KOPT-K1 (cell line): ENCODE data around the gene FLII.
A peak's percentile ranks its signal among the peaks of the same experiment; 100 is the strongest.
"Not testable (repeated sequence)": the region's sequence is repeated elsewhere in the genome, so short reads cannot be mapped to it uniquely, and the experiment has no call there.

Experiments
- H3K27ac ChIP-seq: fragments of 200-600 bp; sonication (generic); 2 replicates; pipeline ENCODE4 v1.5.1; 2016; ENCODE audit warnings: antibody characterized with exemption, mild to moderate bottlenecking, low read depth, low read length; ENCODE audit not compliant: poor library complexity, severe bottlenecking
- H3K36me3 ChIP-seq: fragments of 200-600 bp; sonication (generic); 2 replicates; pipeline ENCODE4 v1.5.1; 2017; ENCODE audit warnings: antibody characterized with exemption, mild to moderate bottlenecking, low read length, moderate library complexity; ENCODE audit not compliant: insufficient read depth
- H3K9me3 ChIP-seq: fragments of 200-600 bp; sonication (generic); 2 replicates; pipeline ENCODE4 v1.5.1; 2017; ENCODE audit warnings: antibody characterized with exemption, low read length, mild to moderate bottlenecking; ENCODE audit not compliant: insufficient read depth, poor library complexity, severe bottlenecking

Gene FLII

DNA sequence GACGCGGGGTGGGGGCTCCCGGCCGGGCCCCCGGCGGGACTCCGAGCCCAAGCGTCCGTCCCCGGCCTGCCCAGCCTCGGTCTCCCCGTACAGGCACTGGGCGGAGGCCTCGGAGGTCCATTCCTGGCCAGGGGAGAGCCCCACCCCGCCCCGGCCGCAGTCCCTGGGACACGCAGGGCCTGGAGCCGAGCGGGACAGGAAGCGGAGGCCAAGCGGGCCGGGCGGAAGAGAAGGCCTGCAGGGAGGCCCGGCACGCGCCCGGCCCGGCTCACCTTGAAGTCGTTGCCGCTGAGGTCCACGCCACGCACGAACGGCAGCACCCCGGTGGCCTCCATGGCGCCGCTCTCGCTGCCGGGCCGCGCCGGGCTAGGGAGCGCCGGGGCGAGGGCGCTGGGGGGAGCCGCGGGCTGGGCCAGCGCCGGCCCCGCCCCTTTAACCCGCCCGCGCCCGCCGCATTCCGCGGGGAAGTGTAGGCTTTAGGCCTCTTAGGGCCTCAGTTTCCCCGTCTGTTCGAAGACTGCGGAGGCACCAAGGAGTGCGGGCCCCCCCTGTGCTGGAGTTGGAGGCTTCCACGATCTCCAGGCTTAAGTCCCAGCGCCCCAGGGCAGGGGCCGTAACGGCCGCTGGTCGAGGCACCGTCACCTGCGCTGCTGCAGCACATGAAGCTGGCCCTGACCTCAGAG lies at the start of gene FLII:
TSS of gene FLII (minus strand) at position 383 of the 683 bp plus-strand sequence. CDS start at position 335, 48 bp downstream.
- peaks cover 36% of the 10 kb centered on the region for H3K36me3 ChIP-seq
- H3K27ac ChIP-seq: peak within 1 kb of the TSS; percentile 80
- H3K9me3 ChIP-seq: no peaks in the 10 kb centered on the region

DNA sequence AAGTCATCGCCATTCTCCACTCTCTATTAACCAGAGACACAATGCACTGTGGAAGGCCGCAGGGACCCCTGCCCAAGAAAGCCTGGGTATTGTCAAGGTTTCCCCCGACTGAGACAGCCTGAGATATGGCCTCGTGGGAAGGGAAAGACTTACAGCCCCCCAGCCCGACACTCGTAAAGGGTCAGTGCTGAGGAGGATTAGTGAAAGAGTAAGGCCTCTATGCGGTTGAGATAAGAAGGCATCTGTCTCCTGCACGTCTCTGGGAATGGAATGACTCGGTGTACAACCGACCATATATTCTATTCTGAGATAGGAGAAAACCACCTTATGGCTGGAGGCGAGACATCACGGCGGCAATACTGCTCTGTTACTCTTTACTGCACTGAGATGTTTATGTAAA lies 44.7 kb upstream of the FLII start:
- not testable (repeated sequence) for H3K27ac ChIP-seq, H3K9me3 ChIP-seq
- peaks cover 92% of the 10 kb centered on the region for H3K36me3 ChIP-seq

DNA sequence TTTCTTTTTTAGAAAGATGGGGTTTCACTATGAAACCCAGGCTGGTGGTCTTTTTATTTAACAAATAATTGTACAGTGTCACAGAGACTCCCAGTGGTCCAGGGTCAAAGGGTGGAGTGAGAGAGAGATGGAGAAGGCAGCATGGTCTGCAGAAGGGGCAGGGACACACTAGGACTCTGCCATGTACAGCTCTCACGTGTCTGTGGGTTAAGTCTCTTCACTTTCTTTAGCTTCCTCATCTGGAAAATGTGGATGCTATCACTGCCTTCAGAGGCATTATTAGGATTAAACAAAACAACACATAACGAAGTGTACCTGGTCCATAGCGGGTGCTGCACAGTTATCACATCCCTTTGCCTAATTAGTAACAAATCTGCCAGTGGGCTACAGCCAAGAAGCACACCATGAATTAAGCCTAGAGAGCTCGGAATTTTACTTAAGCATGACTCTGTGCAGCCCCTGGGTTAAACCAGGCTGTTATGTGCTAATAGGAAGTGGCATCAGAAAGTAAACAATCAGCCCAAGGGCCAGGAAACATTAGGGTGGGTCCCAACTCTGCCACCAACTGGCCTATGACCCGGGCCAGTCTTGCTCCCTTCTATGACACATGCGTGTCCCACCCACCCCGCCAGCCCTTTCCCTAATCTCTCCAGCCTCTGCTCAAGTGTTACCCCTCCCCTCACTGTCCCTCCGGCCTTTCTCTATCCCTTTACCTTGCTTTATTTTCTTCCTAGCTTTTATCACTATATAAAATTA lies 42.4 kb upstream of the FLII start:
- H3K9me3 ChIP-seq: no peaks in the 10 kb centered on the region
- H3K27ac ChIP-seq: no peak overlapping the region
- H3K36me3 ChIP-seq: peaks cover 84% of the 10 kb centered on the region

DNA sequence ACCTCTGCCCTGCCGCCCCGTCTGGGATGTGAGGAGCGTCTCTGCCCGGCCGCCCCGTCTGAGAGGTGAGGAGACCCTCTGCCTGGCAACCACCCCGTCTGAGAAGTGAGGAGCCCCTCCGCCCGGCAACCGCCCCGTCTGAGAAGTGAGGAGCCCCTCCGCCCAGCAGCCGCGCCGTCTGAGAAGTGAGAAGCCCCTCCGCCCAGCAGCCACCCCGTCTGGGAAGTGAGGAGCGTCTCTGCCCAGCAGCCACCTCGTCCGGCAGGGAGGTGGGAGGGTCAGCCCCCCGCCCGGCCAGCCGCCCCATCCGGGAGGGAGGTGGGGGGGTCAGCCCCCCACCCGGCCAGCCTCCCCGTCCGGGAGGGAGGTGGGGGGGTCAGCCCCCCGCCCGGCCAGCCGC lies 39.5 kb upstream of the FLII start:
- peaks cover 84% of the 10 kb centered on the region for H3K36me3 ChIP-seq
- not testable (repeated sequence) for H3K27ac ChIP-seq

DNA sequence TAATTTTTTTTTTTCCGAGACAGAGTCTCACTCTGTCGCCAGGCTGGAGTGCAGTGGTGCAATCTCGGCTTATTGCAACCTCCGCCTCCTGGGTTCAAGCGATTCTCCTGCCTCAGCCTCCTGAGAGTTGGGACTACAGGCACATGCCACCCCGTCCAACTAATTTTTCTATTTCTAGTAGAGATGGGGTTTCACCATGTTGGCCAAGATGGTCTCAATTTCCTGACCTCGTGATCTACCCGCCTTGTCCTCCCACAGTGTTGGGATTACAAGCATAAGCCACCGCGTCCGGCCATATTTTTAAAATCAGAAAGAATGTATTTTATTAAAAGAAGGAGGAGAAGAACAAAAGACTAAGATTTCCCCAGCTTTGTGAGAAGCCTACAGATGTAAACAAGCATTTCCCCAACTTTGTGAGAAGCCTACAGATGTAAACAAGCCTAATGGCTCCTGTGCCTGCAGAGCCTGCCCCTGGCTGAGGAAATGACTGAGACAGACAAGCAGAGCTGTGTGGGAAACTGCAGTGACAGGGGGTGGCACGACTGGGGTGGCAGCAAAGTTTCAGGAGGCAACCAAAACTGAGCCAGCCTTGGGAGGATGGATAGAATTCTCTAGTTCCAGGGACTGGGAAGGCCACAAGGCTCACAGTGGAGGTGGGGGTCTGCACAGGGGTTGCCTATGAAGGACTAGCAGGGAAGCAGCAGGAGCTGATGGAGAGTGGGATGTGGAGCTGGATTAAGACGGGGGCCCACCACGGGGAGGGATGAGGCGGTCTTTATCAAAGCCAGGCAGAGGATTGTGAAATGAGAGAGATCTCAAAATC lies 33.4 kb upstream of the FLII start:
- Histone ChIP-seq H3K9me3 (no peaks in the 10 kb centered on the region), H3K27ac (no peak overlapping the region), H3K36me3 (peaks cover 98% of the 10 kb centered on the region)

More for the DNA sequence above, 39.5 kb upstream of the FLII start:
- H3K9me3 ChIP-seq: not testable (repeated sequence)

DNA sequence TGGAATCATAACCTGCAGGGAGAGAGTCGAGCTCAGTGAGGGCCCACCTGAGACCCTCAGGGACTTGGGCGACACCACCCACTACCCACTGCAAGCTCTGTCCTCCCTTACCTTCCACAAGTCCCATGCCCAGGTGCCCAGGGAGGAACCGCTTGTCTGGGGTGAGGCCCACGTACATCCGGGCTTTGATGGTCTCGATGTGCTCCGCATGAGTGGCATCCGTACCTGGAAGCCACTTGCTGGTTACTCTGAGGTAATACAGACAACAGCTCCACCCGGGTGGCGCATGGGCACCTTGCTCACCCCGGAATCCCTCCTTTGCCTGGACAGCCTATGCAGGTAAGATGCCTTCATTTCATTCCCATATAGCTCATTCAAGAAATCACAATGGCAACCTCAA lies 26.8 kb upstream of the FLII start:
- Histone ChIP-seq H3K36me3 (peaks cover 98% of the 10 kb centered on the region), H3K9me3 (no peaks in the 10 kb centered on the region)

DNA sequence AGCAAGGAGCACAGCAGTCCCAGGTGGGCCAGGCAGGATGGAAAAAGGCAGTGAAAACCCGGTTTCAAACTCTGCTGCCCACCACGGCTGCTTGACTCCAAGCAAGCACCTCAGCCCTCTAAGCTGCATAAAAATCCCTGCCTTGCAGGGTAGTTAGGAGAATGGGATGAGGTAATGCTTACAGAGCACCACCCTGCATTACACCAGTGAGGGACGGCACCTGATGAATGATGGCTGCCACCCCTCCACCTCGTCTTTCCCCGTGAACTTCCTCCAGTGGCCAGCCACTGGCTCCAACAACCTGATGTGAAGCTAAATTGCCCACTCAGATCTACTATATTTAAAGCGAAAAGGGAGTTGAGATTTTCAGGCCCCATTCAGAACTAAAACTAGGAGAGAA lies 23.2 kb upstream of the FLII start:
- peaks cover 100% of the 10 kb centered on the region for H3K36me3 ChIP-seq
- H3K9me3 ChIP-seq: no peaks in the 10 kb centered on the region

More for the DNA sequence above, 26.8 kb upstream of the FLII start:
- H3K27ac ChIP-seq: no peak overlapping the region

DNA sequence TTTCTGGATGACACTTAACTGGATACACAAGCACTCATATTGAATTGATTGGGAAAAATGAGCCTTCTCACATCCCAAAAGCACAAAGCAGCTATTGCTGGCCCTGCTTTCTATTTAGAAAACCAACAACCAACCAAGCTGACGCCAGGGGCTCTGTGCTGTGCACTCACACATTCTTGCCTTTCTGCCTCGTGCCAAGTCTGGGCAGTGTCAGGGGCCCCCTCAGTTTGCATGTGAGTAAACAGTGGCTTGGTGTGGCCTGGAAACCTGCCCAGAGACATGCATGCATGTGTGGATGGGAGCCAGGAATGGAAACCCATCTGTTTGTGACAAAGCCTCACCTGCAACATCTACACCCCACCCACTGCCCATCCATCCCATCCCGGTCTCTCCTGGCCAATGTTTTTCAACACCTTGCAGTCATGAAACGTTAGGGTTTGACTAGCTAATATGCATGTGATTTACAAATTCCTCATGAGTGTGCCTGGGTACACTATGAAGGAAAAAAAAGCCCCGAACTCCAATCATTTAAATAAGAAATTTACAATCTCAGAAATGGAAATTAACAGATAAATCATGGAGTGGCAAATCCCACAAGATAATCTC lies 22.3 kb upstream of the FLII start:
- Histone ChIP-seq H3K36me3 (peaks cover 100% of the 10 kb centered on the region), H3K9me3 (no peaks in the 10 kb centered on the region), H3K27ac (no peak overlapping the region)

More for the DNA sequence above, 23.2 kb upstream of the FLII start:
- no peak overlapping the region for H3K27ac ChIP-seq

DNA sequence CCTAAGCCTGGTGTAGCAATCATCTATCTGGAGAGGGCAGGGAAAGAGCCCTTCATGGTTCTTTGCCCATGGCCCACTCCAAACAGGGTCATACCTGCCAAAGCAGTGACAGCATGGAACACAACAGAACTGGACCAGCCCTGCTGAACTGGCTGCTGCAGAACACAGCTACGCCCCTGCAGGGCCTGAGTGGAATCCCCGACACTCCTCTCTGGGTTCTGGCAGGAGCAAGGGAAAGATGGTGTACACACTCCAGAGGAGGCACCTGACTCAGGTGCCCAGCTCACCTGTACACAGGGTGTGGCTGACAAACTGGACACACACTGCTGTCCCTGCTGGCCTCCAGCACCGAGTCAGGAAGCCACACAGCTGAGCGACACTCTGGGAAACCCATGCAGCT lies 21.7 kb upstream of the FLII start:
- H3K27ac ChIP-seq: no peak overlapping the region
- H3K9me3 ChIP-seq: no peaks in the 10 kb centered on the region
- H3K36me3 ChIP-seq: peaks cover 100% of the 10 kb centered on the region

DNA sequence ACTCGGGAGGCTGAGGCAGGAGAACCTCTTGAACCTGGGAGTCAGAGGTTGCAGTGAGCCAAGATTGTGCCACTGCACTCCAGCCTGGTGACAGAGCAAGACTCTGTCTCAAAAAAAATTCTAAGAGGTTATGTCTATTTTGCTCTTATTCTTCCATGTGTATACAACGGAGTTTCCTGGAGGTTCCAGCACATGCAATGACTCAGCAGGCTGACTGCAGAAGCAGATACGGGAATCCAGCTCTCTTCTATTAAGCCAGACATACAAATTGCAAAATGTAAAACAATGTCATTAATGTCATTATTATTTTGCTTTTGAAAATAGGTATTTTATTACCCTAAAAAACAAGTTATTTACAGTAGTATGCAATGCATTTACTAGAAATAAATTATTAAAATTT lies 20.3 kb upstream of the FLII start:
- no peak overlapping the region for H3K27ac ChIP-seq
- no peaks in the 10 kb centered on the region for H3K9me3 ChIP-seq
- peaks cover 99% of the 10 kb centered on the region for H3K36me3 ChIP-seq

DNA sequence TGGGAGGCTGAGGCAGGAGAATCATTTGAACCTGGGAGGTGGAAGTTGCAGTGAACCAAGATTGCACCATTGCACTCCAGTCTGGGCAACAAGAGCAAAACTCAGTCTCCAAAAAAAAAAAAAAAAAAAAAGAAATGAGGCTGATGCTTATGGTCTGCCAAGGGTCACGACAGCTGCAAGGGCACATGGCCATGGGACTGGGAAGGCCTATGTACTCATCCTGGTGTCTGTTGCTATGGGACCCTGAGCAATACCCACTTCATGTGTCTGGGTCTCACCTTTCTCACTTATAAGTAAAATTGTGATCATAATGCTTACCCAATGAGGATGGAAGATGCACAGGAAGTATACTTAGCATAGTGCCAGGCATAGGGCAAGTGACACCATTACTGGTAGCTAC lies 18.5 kb upstream of the FLII start:
- Histone ChIP-seq H3K9me3 (no peaks in the 10 kb centered on the region), H3K27ac (no peak overlapping the region), H3K36me3 (peaks cover 99% of the 10 kb centered on the region)

DNA sequence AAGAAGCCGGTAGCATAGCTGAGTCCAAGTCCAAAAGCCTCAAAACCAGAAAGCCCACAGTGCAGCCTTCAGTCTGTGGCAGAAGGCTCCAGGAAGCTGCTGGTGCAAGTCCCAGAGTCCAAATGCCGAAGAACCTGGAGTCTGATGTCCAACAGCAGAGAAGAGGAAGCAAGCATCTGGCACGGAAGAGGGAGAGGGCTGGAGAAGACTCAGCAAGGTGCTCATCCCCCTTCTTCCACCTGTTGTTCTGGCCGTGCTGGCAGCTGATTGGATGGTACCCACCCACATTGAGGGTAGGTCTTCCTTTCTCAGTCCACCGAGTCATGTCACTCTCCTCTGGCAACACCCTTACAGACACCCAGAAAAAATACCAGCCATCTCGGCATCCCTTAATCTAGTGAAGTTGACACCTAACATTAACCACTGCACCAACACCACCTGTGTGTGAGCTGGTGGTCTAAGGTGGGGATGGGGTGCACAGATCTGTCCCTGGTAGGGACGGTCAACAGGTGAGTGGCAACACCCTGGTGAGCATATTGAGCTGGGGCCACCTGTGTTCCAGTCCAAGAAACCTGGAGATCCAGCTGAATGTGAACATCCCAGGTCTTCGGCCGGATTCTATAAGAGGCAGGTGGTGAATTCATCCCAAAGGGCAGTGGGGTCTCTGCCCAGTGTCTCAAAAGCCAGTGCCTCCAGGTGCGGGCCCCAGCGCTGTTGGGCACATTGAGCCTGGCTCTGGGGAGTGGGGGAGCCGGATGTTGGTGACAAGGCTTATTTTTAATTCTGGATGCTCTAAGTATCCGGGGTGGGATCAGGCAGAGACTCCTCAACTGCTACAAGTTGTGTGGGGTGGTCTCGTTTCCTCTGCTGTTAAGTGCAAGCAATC lies 11.8 kb upstream of the FLII start:
- Histone ChIP-seq H3K9me3 (no peaks in the 10 kb centered on the region), H3K27ac (no peak overlapping the region), H3K36me3 (peaks cover 63% of the 10 kb centered on the region)

DNA sequence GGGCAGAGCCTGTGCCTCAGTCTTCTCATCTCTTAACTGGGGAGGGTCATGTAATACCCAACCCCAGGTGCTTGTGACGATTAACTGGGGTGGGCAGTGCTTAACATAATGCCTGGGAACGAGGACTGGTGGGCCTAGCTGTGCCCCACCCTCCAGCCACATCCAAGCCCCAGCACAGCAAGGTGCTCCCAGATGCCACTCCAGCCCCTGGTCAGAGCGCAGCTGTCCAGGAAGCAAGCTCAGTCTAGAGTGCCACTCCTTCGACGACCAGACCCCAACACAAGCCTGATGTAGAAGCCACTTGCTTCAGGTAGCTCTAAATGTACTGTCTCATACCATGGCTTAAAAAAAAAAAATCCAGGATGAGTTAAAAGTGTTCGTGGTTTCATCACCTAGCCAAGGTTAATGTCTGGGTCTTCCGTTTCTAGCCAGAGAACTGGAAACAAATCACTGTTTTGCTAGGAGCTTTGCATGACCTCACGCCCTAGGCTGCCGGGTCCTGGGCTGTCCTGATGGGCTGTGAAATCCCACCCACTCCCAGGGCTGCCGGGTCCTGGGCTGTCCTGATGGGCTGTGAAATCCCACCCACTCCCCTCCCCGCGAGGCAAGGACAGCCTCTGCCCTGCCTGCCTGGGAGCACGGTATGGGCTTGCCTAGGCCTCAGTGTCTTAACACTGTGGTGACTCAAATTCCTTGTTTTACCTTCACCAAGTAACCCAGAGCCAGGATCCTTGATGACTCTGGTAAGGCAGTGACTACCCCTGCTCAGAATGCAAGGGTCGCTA lies 9.6 kb upstream of the FLII start:
- Histone ChIP-seq H3K27ac (no peak overlapping the region), H3K9me3 (no peaks in the 10 kb centered on the region), H3K36me3 (peaks cover 61% of the 10 kb centered on the region)
